Activated T-cell treated with anti-CD3 and anti-CD28 coated beads, Interleukin-2, amount 50 U/mL, for 72 hours (primary cell): ENCODE results near the gene UBQLN1. TPM values are rescaled to one million over a fixed set of nuclear protein-coding genes. Genes with fewer than 3 reads are reported as not detected.
A peak's percentile ranks its signal among the peaks of the same experiment; 100 is the strongest.

ENCODE experiments used
- ATAC-seq, 2 donors: fragments of 150-1000 bp; cut with Tn5 transposase; replicated peaks in 1 of 2; 2 replicates each; pipeline ENCODE4 v1.10.0; 2021; ENCODE audit warnings: moderate library complexity in 2 of 2, mild to moderate bottlenecking in 1 of 2
- DNase-seq, 2 donors: peaks; one replicate each; pipeline ENCODE4 v3.0.0; 2021 to 2022; ENCODE audit warnings: mixed read lengths in 1 of 2
- H3K27ac Mint-ChIP-seq: one replicate; pipeline ENCODE4 v1.8.0; 2022; ENCODE audit warnings: mild to moderate bottlenecking, moderate library complexity, mixed read lengths
- H3K27me3 Mint-ChIP-seq: one replicate; pipeline ENCODE4 v1.8.0; 2022; ENCODE audit warnings: low read depth, mixed read lengths
- H3K36me3 Mint-ChIP-seq, 2 donors: one replicate each; pipeline ENCODE4 v1.8.0; 2022; ENCODE audit warnings: mixed read lengths in 2 of 2, mild to moderate bottlenecking in 1 of 2; ENCODE audit not compliant: insufficient read depth in 2 of 2
- H3K4me1 Mint-ChIP-seq: one replicate; pipeline ENCODE4 v1.8.0; 2022; ENCODE audit warnings: low read depth, mixed read lengths
- H3K4me3 Mint-ChIP-seq, 2 donors: one replicate each; pipeline ENCODE4 v1.8.0; 2022; ENCODE audit warnings: mild to moderate bottlenecking in 2 of 2, mixed read lengths in 2 of 2, moderate library complexity in 2 of 2
- H3K9me3 Mint-ChIP-seq, 2 donors: one replicate each; pipeline ENCODE4 v1.8.0; 2022; ENCODE audit warnings: mixed read lengths in 2 of 2
- total RNA-seq, 2 donors: library from RNA; stranded (reverse); gene quantifications; one replicate each; pipeline ENCODE4 v1.2.3, GENCODE V29; 2022

UBQLN1 gene
- total RNA-seq, 2 donors from 2014 or later = 79.0 to 80.5 TPM

GRCh38 chr9:83646500-83647239, 61.1 kb downstream of the UBQLN1 start:
- ATAC-seq (no peak), DNase-seq (no peak)
- Mint-ChIP-seq H3K9me3 (no peaks in the 10 kb centered on the region), H3K27me3 (no peaks in the 10 kb centered on the region), H3K36me3 (peaks cover 0 to 4% of the 10 kb centered on the region in 2 donors), H3K4me3 (no peak overlapping the region), H3K27ac (no peak overlapping the region), H3K4me1 (no peaks in the 10 kb centered on the region)

DNA sequence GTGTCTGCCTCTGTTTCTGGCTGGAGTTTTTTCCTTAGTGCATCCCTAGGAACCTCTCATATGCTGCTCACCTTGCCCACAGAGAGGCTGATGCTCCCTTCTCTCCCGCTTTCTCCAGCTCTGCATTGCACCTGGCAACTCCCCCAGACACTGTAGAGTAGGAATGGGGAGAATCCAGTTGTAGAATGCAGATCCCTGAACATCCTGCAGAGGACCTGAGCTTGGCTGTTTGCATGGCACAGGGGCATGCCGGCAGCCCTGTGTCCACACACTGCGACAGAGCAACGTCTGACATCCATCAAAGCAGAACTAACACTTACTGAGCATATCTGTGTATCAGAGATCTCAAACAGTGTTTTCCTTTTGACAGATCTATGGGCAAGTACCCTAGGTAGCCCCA, 65.0 kb downstream of the UBQLN1 start:
- Mint-ChIP-seq H3K4me3 (no peak overlapping the region), H3K27ac (peak overlapping the region; percentile 12), H3K27me3 (no peaks in the 10 kb centered on the region), H3K9me3 (no peaks in the 10 kb centered on the region), H3K36me3 (peaks cover 0 to 4% of the 10 kb centered on the region in 2 donors), H3K4me1 (no peaks in the 10 kb centered on the region)
- DNase-seq (no peak), ATAC-seq (peak in 1 of 2 donors; percentile 11)

DNA sequence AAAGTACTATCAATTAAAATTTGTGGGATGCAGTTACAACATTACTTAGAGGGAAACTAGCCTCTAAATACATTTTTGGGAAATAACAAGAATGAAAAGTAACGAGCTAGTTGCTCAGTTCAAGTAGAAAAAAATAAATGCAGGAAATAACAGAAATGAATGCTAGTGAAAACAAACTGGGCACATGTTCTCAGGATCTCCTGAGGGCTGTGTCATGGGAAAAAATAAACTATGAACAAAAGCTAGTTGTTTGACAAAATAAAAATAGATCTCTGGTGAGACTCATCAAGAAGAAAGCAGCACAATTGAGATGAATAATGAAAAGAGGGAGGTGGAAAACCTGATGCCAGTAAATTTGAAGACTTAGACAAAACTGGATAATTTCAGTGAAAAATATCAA, 68.5 kb downstream of the UBQLN1 start:
- Mint-ChIP-seq H3K27ac (no peak overlapping the region), H3K4me3 (no peak overlapping the region), H3K9me3 (no peaks in the 10 kb centered on the region), H3K27me3 (no peaks in the 10 kb centered on the region), H3K36me3 (peaks cover 0 to 4% of the 10 kb centered on the region in 2 donors), H3K4me1 (no peaks in the 10 kb centered on the region)
- DNase-seq (no peak), ATAC-seq (no peak)

- no peak for ATAC-seq
- no peak overlapping the region for H3K4me3 Mint-ChIP-seq
- no peak for DNase-seq
- no peak overlapping the region for H3K27ac Mint-ChIP-seq
- no peaks in the 10 kb centered on the region for H3K27me3 Mint-ChIP-seq
- H3K4me1 Mint-ChIP-seq = no peaks in the 10 kb centered on the region
- peaks cover 1 to 3% of the 10 kb centered on the region in 2 donors for H3K36me3 Mint-ChIP-seq
- H3K9me3 Mint-ChIP-seq = no peaks in the 10 kb centered on the region
Observed at GRCh38 chr9:83637389-83637788, 70.4 kb downstream of the UBQLN1 start.

- ATAC-seq (peak in 1 of 2 donors; percentile 53), DNase-seq (no peak)
- Mint-ChIP-seq H3K4me3 (no peak overlapping the region), H3K27ac (no peak overlapping the region), H3K9me3 (no peaks in the 10 kb centered on the region), H3K36me3 (peaks cover 1 to 3% of the 10 kb centered on the region in 2 donors), H3K4me1 (no peaks in the 10 kb centered on the region), H3K27me3 (no peaks in the 10 kb centered on the region)
Observed at GRCh38 chr9:83636813-83637212, 70.9 kb downstream of the UBQLN1 start.

- no peak for ATAC-seq
- H3K36me3 Mint-ChIP-seq = peaks cover 0 to 4% of the 10 kb centered on the region in 2 donors
- no peak overlapping the region for H3K4me3 Mint-ChIP-seq
- H3K4me1 Mint-ChIP-seq = peaks cover 4% of the 10 kb centered on the region
- no peak overlapping the region for H3K27ac Mint-ChIP-seq
- no peak for DNase-seq
- no peaks in the 10 kb centered on the region for H3K9me3 Mint-ChIP-seq
- no peaks in the 10 kb centered on the region for H3K27me3 Mint-ChIP-seq
Observed at GRCh38 chr9:83633676-83634075, 74.1 kb downstream of the UBQLN1 start.

GRCh38 chr9:83633255-83633654, 74.5 kb downstream of the UBQLN1 start:
- Mint-ChIP-seq H3K4me1 (peaks cover 4% of the 10 kb centered on the region), H3K36me3 (peaks cover 0 to 4% of the 10 kb centered on the region in 2 donors), H3K4me3 (no peak overlapping the region), H3K27me3 (no peaks in the 10 kb centered on the region), H3K9me3 (no peaks in the 10 kb centered on the region), H3K27ac (no peak overlapping the region)
- DNase-seq (no peak), ATAC-seq (no peak)

DNA sequence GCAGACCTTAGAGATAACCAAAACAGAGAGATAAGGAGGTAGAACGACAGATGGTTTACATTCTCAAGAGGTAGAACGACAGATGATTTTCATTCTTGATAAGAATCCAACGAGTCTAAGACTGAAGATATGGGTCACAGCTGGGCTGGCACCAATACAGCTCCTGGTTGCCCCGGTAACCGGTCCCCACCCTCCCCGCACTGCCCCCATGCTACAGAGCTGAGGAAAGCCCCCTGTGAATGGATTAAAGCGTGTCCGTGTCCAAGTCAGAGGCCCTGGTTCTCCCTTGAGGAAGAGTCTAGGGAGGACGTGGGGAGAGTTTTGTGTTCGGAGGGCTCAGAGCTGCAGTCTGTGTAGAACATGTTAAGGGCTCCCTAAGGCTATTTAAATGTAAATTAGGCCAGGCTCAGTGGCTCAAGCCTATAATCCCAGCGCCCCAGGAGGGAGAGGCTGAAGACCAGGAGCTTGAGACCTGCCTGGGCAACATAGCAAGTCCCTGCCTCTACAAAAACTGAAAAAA, 76.8 kb downstream of the UBQLN1 start:
- Mint-ChIP-seq H3K36me3 (peaks cover 3 to 4% of the 10 kb centered on the region in 2 donors), H3K4me3 (no peak overlapping the region), H3K9me3 (no peaks in the 10 kb centered on the region), H3K27ac (peak overlapping the region; percentile 27), H3K27me3 (no peaks in the 10 kb centered on the region), H3K4me1 (peaks cover 9% of the 10 kb centered on the region)
- DNase-seq = no peak
- no peak for ATAC-seq

- ATAC-seq = no peak
Observed at GRCh38 chr9:83629433-83630104, 78.2 kb downstream of the UBQLN1 start.

GRCh38 chr9:83628540-83628939, 79.2 kb downstream of the UBQLN1 start:
- H3K9me3 Mint-ChIP-seq = no peaks in the 10 kb centered on the region
- no peaks in the 10 kb centered on the region for H3K27me3 Mint-ChIP-seq
- H3K27ac Mint-ChIP-seq = no peak overlapping the region
- peak in 1 of 2 donors; percentile 14 for DNase-seq
- peaks cover 3 to 5% of the 10 kb centered on the region in 2 donors for H3K36me3 Mint-ChIP-seq
- ATAC-seq = peak; percentile 26 to 57
- peaks cover 29% of the 10 kb centered on the region for H3K4me1 Mint-ChIP-seq
- no peak overlapping the region for H3K4me3 Mint-ChIP-seq

More at GRCh38 chr9:83629433-83630104, 78.2 kb downstream of the UBQLN1 start:
- no peaks in the 10 kb centered on the region for H3K9me3 Mint-ChIP-seq
- no peaks in the 10 kb centered on the region for H3K27me3 Mint-ChIP-seq
- H3K4me3 Mint-ChIP-seq = no peak overlapping the region
- peaks cover 3 to 4% of the 10 kb centered on the region in 2 donors for H3K36me3 Mint-ChIP-seq
- DNase-seq = no peak
- peaks cover 20% of the 10 kb centered on the region for H3K4me1 Mint-ChIP-seq
- no peak overlapping the region for H3K27ac Mint-ChIP-seq

DNA sequence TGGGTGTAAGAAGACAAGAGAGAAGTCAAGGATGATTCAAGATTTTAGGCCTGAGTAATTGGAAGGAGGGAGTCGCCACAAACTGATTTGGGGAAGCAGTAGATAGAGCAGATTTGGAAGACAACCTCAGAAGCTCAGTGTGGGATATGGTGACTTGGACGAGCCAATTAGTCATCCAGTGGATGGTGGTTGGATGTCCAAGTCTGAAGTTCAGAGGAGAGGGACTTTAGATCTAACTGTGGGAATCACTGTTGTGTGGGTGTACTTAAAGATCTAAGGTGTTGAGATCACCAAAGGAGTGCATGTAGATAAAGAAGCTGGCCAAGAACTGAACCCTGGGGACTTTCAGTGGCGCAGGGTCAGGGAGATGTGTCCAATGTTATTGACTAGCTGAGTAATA, 82.6 kb downstream of the UBQLN1 start:
- H3K4me3 Mint-ChIP-seq = peak overlapping the region in 1 of 2 donors; percentile 4

DNA sequence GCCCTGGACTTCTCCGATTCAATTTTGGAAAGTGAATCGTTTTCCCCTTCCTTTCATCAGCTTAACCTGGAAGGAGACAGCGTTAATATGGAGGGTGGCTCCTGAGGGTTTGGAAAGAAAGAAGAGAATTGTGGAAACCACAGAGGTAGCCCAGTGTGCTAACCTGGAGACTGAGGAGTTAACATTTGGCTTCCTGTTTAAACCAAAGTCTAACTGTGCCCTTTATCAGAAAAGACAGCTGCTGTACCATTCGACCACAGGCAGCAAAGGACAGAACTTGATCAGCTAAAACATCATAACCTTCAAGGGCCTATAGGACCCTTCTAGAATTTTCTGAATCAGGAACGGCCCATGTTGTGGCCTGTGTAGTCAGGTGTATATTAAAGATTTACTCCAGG, 84.1 kb downstream of the UBQLN1 start:
- Mint-ChIP-seq H3K36me3 (peaks cover 1 to 3% of the 10 kb centered on the region in 2 donors), H3K27ac (peak overlapping the region; percentile 99), H3K9me3 (no peaks in the 10 kb centered on the region), H3K4me3 (peak overlapping the region; percentile 90 to 97), H3K4me1 (peaks cover 31% of the 10 kb centered on the region), H3K27me3 (no peaks in the 10 kb centered on the region)
- DNase-seq (no peak), ATAC-seq (peak; percentile 6 to 11)

More for the DNA sequence above, 82.6 kb downstream of the UBQLN1 start:
- Mint-ChIP-seq H3K4me1 (peaks cover 35% of the 10 kb centered on the region), H3K27me3 (no peaks in the 10 kb centered on the region), H3K27ac (peak overlapping the region; percentile 6), H3K36me3 (peaks cover 3 to 4% of the 10 kb centered on the region in 2 donors), H3K9me3 (no peaks in the 10 kb centered on the region)
- no peak for ATAC-seq
- DNase-seq = no peak

DNA sequence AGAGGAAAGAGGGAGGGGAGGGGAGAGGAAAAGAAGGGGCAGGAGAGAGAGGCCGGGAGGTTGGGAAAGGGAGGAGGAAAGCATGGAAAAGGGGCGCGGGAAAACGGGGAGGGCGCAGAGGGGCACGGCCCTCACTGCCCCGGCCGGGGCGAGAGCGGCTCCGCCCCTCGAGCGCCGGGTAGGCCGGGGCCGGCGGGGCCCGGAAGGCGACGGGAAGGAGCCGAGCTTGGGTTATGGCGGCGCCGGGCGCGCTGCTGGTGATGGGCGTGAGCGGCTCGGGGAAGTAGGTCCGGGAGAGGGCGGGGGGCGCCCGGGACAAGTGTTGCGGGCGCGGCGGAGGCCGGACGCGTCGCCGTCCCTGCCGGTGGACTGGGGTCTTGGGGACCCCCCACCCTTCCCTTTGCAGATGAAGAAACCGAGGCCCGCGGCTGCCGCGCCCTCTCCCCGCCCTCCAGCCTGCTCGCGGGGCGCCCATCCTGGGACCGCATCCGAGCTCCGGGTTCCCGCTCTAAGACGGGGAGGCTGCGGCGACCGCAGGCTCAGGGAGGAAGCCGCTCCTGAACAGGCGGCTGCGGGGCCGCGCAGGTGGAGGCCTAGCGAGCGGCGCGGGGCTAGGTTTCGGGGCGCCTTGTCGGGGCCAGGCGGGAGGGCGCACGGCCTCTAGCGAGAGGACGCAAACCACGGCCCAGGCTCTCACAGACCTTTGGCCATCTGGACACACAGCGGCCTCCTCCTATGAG, 84.6 kb downstream of the UBQLN1 start, which contains the start of gene IDNK:
Gene IDNK (plus strand): TSS at position 205 of the 740 bp plus-strand sequence. CDS start 29 bp downstream, at position 234.
- DNase-seq = peak; percentile 77 to 79
- no peaks in the 10 kb centered on the region for H3K27me3 Mint-ChIP-seq
- ATAC-seq = peak; percentile 92
- H3K4me1 Mint-ChIP-seq = peaks cover 31% of the 10 kb centered on the region
- no peaks in the 10 kb centered on the region for H3K9me3 Mint-ChIP-seq
- H3K27ac Mint-ChIP-seq = peak within 1 kb of the TSS; percentile 99
- peak within 1 kb of the TSS; percentile 90 to 97 for H3K4me3 Mint-ChIP-seq
- H3K36me3 Mint-ChIP-seq = peaks cover 1 to 3% of the 10 kb centered on the region in 2 donors
